ENCODE data around the gene SLC30A3. TPM values are rescaled to one million over a fixed set of nuclear protein-coding genes. Genes with fewer than 3 reads are reported as not detected.

The SLC30A3 gene
- total RNA-seq, 1 donor from 2014 or later = not detected

DNA sequence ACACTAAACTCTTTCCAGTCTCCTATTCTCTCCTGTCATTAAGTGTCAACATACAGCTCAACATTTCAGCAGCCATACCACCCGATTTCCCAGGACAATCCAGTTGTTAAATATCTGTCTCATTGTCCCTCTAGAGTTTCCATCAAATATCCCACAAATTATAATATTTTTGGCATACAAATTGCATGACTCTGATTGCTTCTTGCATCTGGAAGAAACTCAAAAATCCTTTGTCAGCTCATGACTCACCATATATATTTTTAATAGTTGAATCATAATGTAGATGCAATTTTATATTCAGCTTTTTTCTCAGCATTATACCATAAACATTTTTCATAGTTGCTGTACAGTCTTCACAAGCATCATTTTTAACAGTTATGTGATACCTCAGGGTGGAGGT, 7.2 kb downstream of the SLC30A3 start:
- peaks cover 72% of the 10 kb centered on the region for H3K27me3 Mint-ChIP-seq
- H3K4me1 Mint-ChIP-seq (ENCODE audit: low read depth) = no peaks in the 10 kb centered on the region
- no peaks in the 10 kb centered on the region for H3K9me3 Mint-ChIP-seq (ENCODE audit: low read depth)
- no peak overlapping the region for H3K4me3 Mint-ChIP-seq (ENCODE audit: low read depth)
- H3K27ac Mint-ChIP-seq = no peak overlapping the region
- no peak for DNase-seq (ENCODE audit: low spot score, unreplicated experiment)
- H3K36me3 Mint-ChIP-seq (ENCODE audit: insufficient read depth) = no peaks in the 10 kb centered on the region
- no peak for TF ChIP-seq CTCF (IDR thresholded peaks at IDR 0.05; ENCODE audit: unreplicated experiment)

DNA sequence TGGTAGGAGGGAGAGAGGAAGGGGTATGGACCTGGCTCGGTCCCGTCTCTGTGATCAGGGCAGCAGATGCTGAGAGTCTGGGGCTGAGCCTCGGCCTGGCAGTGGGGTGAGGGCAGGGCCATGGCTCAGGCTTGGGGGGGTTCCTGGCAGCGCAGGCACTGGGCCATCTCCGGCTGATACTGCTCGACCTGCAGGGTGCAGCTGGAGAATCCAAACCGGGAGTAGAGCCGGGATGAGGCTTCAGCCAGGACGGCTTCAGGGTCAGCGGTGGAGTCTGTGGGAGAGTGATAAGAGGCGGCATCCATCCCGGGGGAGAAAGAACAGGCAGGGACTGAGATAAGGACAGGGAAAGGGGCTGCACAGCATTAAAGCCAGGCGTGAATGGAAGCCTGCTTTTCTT, 7.7 kb downstream of the SLC30A3 start:
- Mint-ChIP-seq H3K27ac (no peak overlapping the region), H3K27me3 (peaks cover 67% of the 10 kb centered on the region), H3K4me1 (ENCODE audit: low read depth) (no peaks in the 10 kb centered on the region), H3K36me3 (ENCODE audit: insufficient read depth) (no peaks in the 10 kb centered on the region), H3K4me3 (ENCODE audit: low read depth) (no peak overlapping the region), H3K9me3 (ENCODE audit: low read depth) (no peaks in the 10 kb centered on the region)
- no peak for TF ChIP-seq CTCF (IDR thresholded peaks at IDR 0.05; ENCODE audit: unreplicated experiment)
- no peak for DNase-seq (ENCODE audit: low spot score, unreplicated experiment)

- H3K27ac Mint-ChIP-seq = no peak overlapping the region
- no peak for DNase-seq (ENCODE audit: low spot score, unreplicated experiment)
- H3K27me3 Mint-ChIP-seq = peaks cover 56% of the 10 kb centered on the region
- H3K4me1 Mint-ChIP-seq (ENCODE audit: low read depth) = no peaks in the 10 kb centered on the region
- TF ChIP-seq CTCF (IDR thresholded peaks at IDR 0.05; ENCODE audit: unreplicated experiment) = no peak
- no peaks in the 10 kb centered on the region for H3K36me3 Mint-ChIP-seq (ENCODE audit: insufficient read depth)
- H3K9me3 Mint-ChIP-seq (ENCODE audit: low read depth) = no peaks in the 10 kb centered on the region
- no peak overlapping the region for H3K4me3 Mint-ChIP-seq (ENCODE audit: low read depth)
Observed at GRCh38 chr2:27251766-27252165, 11.1 kb downstream of the SLC30A3 start.

DNA sequence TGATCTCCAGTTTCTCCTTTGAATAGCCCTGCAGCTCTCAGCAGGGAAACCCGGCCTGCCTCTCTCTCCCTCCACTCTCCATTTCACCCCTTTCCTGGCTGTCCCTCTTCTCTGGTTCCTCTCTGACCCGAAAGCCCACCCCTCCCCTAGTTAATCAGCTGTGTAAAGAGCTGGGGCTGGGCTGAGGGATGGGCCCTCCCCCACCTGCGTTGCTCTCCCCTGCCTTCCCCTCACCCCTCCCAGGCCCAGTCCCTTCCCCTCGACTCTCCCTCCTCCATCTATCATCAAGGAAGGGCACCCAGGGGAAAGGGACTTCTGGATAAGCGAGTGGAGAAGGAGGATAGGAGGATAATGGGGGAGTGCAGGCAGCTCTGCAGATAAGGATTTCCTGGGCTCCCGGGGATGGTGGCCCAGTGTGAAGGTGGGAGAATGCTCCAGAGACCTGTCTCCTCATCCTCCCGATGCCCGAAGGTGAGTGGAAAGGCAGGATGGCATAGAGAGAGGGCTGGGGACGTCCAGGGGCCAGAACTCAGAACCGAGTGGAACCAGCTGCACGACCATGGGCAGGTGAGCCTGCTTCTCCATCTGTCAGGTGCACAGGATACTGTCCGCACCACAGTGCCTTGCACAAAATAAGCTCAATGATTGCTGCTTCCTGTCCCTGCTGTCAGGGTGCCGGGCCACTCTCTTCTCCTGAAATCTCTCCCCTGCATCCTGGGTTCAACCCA, 12.0 kb downstream of the SLC30A3 start:
- Mint-ChIP-seq H3K4me3 (ENCODE audit: low read depth) (no peak overlapping the region), H3K4me1 (ENCODE audit: low read depth) (no peaks in the 10 kb centered on the region), H3K27me3 (peaks cover 47% of the 10 kb centered on the region), H3K9me3 (ENCODE audit: low read depth) (no peaks in the 10 kb centered on the region), H3K36me3 (ENCODE audit: insufficient read depth) (no peaks in the 10 kb centered on the region), H3K27ac (peak overlapping the region; percentile 52)
- no peak for DNase-seq (ENCODE audit: low spot score, unreplicated experiment)
- TF ChIP-seq CTCF (IDR thresholded peaks at IDR 0.05; ENCODE audit: unreplicated experiment) = no peak

GRCh38 chr2:27249891-27250651, 12.8 kb downstream of the SLC30A3 start:
- no peaks in the 10 kb centered on the region for H3K4me1 Mint-ChIP-seq (ENCODE audit: low read depth)
- H3K9me3 Mint-ChIP-seq (ENCODE audit: low read depth) = no peaks in the 10 kb centered on the region
- peak; percentile 61 for DNase-seq (ENCODE audit: low spot score, unreplicated experiment)
- no peak overlapping the region for H3K27ac Mint-ChIP-seq
- peak; percentile 86 for TF ChIP-seq CTCF (IDR thresholded peaks at IDR 0.05; ENCODE audit: unreplicated experiment)
- H3K4me3 Mint-ChIP-seq (ENCODE audit: low read depth) = no peak overlapping the region
- peaks cover 40% of the 10 kb centered on the region for H3K27me3 Mint-ChIP-seq
- H3K36me3 Mint-ChIP-seq (ENCODE audit: insufficient read depth) = no peaks in the 10 kb centered on the region

All from progenitor cell of endocrine pancreas (in vitro differentiated cells).